Gastroesophageal sphincter (tissue), 4 donors: Measurements from ENCODE around the gene DNM3. TPM values are rescaled to one million over a fixed set of nuclear protein-coding genes. Genes with fewer than 3 reads are reported as not detected.

Experiments
- ATAC-seq: fragments of 150-250 bp; one replicate; pipeline ENCODE4 v1.9.1; 2016; ENCODE audit warnings: mild to moderate bottlenecking, moderate library complexity
- H3K27ac ChIP-seq, 4 donors: fragments of 200-600 bp; sonication (generic) in 3 of 4; 1 replicate in 3 of 4; 2 replicates in 1 of 4; pipeline ENCODE4 v1.5.1; 2016 to 2019
- H3K27me3 ChIP-seq: fragments of 200-600 bp; sonication (generic); one replicate; pipeline ENCODE4 v1.5.1; 2019
- H3K36me3 ChIP-seq, 2 donors: fragments of 200-600 bp; sonication (generic); one replicate each; pipeline ENCODE4 v1.5.1; 2019; ENCODE audit warnings: control low read depth in 1 of 2
- H3K4me1 ChIP-seq, 3 donors: fragments of 200-600 bp; sonication (generic); 1 replicate in 2 of 3; 2 replicates in 1 of 3; pipeline ENCODE4 v1.5.1; 2016 to 2019; ENCODE audit warnings: control low read depth in 2 of 3
- H3K4me3 ChIP-seq, 2 donors: fragments of 200-600 bp; sonication (generic); one replicate each; pipeline ENCODE4 v1.5.1; 2019; ENCODE audit warnings: mild to moderate bottlenecking in 1 of 2, moderate library complexity in 1 of 2
- H3K9me3 ChIP-seq, 3 donors: fragments of 200-600 bp; sonication (generic); one replicate each; pipeline ENCODE4 v1.5.1; 2017 to 2019; ENCODE audit warnings: control low read depth in 2 of 3
- CTCF ChIP-seq, 4 experiments: fragments of 200-600 bp in 2 of 4; fragments of 450-650 bp in 2 of 4; sonication (generic) in 1 of 4; IDR thresholded peaks; one replicate each; pipeline ENCODE4 v1.5.1; 2017 to 2019; ENCODE audit warnings: antibody characterized with exemption in 4 of 4, mild to moderate bottlenecking in 2 of 4, moderate library complexity in 2 of 4
- EP300 ChIP-seq: sonication (generic); formaldehyde crosslinking; IDR thresholded peaks from one replicate; pipeline ENCODE4 v1.6.1; 2017; ENCODE audit warnings: antibody characterized with exemption, mild to moderate bottlenecking
- POLR2A ChIP-seq, 2 donors: fragments of 450-650 bp; IDR thresholded peaks; one replicate each; pipeline ENCODE4 v1.6.1; 2017; ENCODE audit warnings: antibody characterized with exemption in 2 of 2, mild to moderate bottlenecking in 2 of 2, moderate library complexity in 1 of 2
- POLR2AphosphoS5 ChIP-seq: sonication (generic); formaldehyde crosslinking; IDR thresholded peaks from one replicate; pipeline ENCODE4 v1.6.1; 2017; ENCODE audit warnings: antibody characterized with exemption
- WGBS, 2 donors: methylation state at CpG; one replicate each; pipeline ENCODE4 v1.1.5; 2018; ENCODE audit warnings: low coverage in 1 of 2; 5-methylcytosine and 5-hydroxymethylcytosine counted together
- total RNA-seq, 4 donors: library from RNA; depleted of rRNA; stranded (reverse); fragments of >200 nt; gene quantifications; one replicate each; pipeline ENCODE4 v1.1.0, GENCODE V29; 2016

Gene DNM3
- total RNA-seq, 4 donors from 2014 or later = 1.9 to 5.0 (median 3.9) TPM

GRCh38 chr1:171805395-171806115, 35.7 kb upstream of the DNM3 start:
- ATAC-seq = no peak
- Histone ChIP-seq H3K9me3 (no peaks in the 10 kb centered on the region), H3K36me3 (no peaks in the 10 kb centered on the region), H3K4me1 (peaks cover 0 to 5% (median 0%) of the 10 kb centered on the region in 3 donors), H3K4me3 (peak overlapping the region in 1 of 2 donors; percentile 0), H3K27me3 (no peaks in the 10 kb centered on the region), H3K27ac (no peak overlapping the region)
- TF ChIP-seq POLR2AphosphoS5 = no peak
- TF ChIP-seq POLR2A (IDR thresholded peaks at IDR 0.05) = no peak
- no peak for TF ChIP-seq CTCF (IDR thresholded peaks at IDR 0.05)
- TF ChIP-seq EP300 = no peak
- 61 to 69% methylated on average over 9 of the region's 9 CpGs for WGBS, 2 donors

GRCh38 chr1:171807556-171807955, 33.7 kb upstream of the DNM3 start:
- Histone ChIP-seq H3K4me1 (no peaks in the 10 kb centered on the region), H3K27ac (no peak overlapping the region), H3K36me3 (no peaks in the 10 kb centered on the region), H3K9me3 (no peaks in the 10 kb centered on the region), H3K4me3 (no peak overlapping the region), H3K27me3 (no peaks in the 10 kb centered on the region)
- no peak for ATAC-seq
- 83 to 100% methylated on average over 4 of the region's 4 CpGs for WGBS, 2 donors
- TF ChIP-seq POLR2A (IDR thresholded peaks at IDR 0.05) = no peak
- no peak for TF ChIP-seq CTCF (IDR thresholded peaks at IDR 0.05)
- TF ChIP-seq POLR2AphosphoS5 = no peak
- TF ChIP-seq EP300 = no peak

- ATAC-seq = no peak
- Histone ChIP-seq H3K4me3 (no peak overlapping the region), H3K27ac (no peak overlapping the region), H3K36me3 (no peaks in the 10 kb centered on the region), H3K9me3 (no peaks in the 10 kb centered on the region), H3K27me3 (no peaks in the 10 kb centered on the region), H3K4me1 (no peaks in the 10 kb centered on the region)
- TF ChIP-seq POLR2AphosphoS5 (no peak), POLR2A (IDR thresholded peaks at IDR 0.05) (no peak), EP300 (no peak), CTCF (IDR thresholded peaks at IDR 0.05) (no peak)
- 61 to 68% methylated on average over 2 of the region's 2 CpGs for WGBS, 2 donors
These were observed 31.5 kb upstream of the DNM3 start for GRCh38 chr1:171809834-171810233.

- Histone ChIP-seq H3K9me3 (no peaks in the 10 kb centered on the region), H3K4me3 (no peak overlapping the region), H3K4me1 (no peaks in the 10 kb centered on the region), H3K27ac (no peak overlapping the region), H3K27me3 (no peaks in the 10 kb centered on the region), H3K36me3 (no peaks in the 10 kb centered on the region)
- no peak for ATAC-seq
- TF ChIP-seq EP300 (no peak), POLR2AphosphoS5 (no peak), POLR2A (IDR thresholded peaks at IDR 0.05) (no peak), CTCF (IDR thresholded peaks at IDR 0.05) (no peak)
These were observed 29.6 kb upstream of the DNM3 start for GRCh38 chr1:171811672-171812071.

- Histone ChIP-seq H3K4me1 (peaks cover 0 to 5% (median 3%) of the 10 kb centered on the region in 3 donors), H3K9me3 (no peaks in the 10 kb centered on the region), H3K36me3 (no peaks in the 10 kb centered on the region), H3K4me3 (no peak overlapping the region), H3K27ac (no peak overlapping the region), H3K27me3 (no peaks in the 10 kb centered on the region)
- WGBS, 2 donors = 60 to 62% methylated on average over 1 to 2 of the region's 2 CpGs
- ATAC-seq = no peak
- TF ChIP-seq POLR2AphosphoS5 (no peak), EP300 (no peak), POLR2A (IDR thresholded peaks at IDR 0.05) (no peak), CTCF (IDR thresholded peaks at IDR 0.05) (no peak)
These were observed 26.6 kb upstream of the DNM3 start for GRCh38 chr1:171814692-171815091.
